ENCODE data around the gene IFRD2. TPM values are rescaled to one million over a fixed set of nuclear protein-coding genes. Genes with fewer than 3 reads are reported as not detected.
"Not testable (repeated sequence)": the region's sequence is repeated elsewhere in the genome, so short reads cannot be mapped to it uniquely, and the experiment has no call there.

IFRD2 gene
- polyA plus RNA-seq, 3 donors = 38.6 to 50.0 (median 46.7) TPM

DNA sequence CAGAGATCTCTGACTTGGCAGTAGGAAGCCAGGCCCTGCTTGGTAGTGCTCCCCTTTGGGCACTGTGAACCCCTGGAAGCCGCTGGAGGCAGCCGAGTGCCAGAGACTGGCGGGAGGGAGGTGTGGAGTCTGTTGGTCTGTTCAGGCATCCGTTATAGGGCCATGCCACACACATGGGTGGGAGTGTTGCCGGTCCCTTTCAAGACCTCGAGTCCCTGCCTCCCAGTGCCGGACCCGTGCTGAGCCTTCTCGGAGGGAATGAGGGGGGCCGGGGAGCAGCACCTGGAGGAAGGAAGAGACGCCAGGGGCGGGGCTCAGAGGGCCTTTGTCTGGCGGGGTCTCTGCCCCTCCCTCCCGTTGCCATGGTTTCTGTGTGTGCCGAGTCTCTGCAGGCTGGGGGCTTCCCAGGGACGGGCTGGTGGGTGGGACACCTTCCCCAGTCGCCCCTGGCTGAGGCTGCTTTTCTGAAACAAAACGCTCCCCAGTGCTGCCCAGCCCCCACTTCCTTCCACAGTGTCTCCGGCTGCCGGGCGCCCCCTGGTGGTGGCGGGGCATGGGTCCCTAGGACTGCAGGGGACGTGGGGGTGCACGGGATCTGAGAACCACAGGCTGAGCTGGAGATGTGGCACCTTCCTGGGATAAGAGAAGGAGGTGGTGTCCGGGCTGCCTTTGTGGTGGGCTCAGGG, 46.3 kb downstream of the IFRD2 start:
- DNase-seq (ENCODE audit: extremely low read depth in 1 of 11, low read depth in 9 of 11, low spot score in 4 of 11) = peak in 9 of 11 donors; percentile 73 to 91 (median 88)

GRCh38 chr3:50245251-50245745, 46.9 kb downstream of the IFRD2 start:
- DNase-seq (ENCODE audit: extremely low read depth in 1 of 11, low read depth in 9 of 11, low spot score in 4 of 11) = no peak

DNA sequence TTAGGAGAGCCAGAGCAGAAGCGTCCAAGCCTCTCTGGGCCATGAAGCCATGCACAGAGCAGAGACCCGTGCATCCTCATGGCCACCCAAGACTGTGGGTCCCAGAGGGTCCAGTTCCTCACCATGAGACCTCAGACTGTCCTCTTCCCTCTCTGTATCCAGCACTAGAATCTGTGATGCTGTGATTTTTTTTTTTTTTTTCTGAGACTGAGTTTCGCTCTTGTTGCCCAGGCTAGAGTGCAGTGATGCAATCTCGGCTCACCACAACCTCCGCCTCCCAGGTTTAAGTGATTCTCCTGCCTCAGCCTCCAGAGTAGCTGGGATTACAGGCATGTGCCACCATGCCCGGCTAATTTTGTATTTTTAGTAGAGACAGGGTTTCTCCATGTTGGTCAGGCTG, 47.4 kb downstream of the IFRD2 start:
- not testable (repeated sequence) for DNase-seq (ENCODE audit: extremely low read depth in 1 of 11, low read depth in 9 of 11, low spot score in 4 of 11)

GRCh38 chr3:50243543-50243895, 48.7 kb downstream of the IFRD2 start:
- no peak for DNase-seq (ENCODE audit: extremely low read depth in 1 of 11, low read depth in 9 of 11, low spot score in 4 of 11)

- no peak for DNase-seq (ENCODE audit: extremely low read depth in 1 of 11, low read depth in 9 of 11, low spot score in 4 of 11)
Measured at GRCh38 chr3:50242851-50243542, 49.2 kb downstream of the IFRD2 start.

DNA sequence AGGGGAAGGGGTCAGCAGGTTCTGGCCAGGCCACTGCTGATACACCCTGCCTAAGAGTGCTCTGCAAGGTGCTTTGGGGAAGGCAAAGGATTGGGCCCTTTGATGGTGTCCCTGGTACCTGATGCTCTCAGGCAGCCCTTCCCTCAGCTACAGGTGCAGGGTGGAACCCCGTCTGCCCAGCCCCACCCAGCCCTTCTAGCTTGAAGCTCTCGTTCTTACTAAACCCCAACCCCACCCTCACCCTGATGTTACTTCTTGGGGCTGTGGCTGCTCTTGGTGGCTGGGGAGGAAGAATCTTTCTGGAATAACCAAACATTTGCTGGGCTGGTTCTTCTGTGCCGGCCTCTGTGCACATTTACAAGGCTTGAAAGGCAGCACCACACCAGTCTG, 49.9 kb downstream of the IFRD2 start:
- no peak for DNase-seq (ENCODE audit: extremely low read depth in 1 of 11, low read depth in 9 of 11, low spot score in 4 of 11)

GRCh38 chr3:50241713-50242380, 50.4 kb downstream of the IFRD2 start:
- DNase-seq (ENCODE audit: extremely low read depth in 1 of 11, low read depth in 9 of 11, low spot score in 4 of 11) = no peak

DNA sequence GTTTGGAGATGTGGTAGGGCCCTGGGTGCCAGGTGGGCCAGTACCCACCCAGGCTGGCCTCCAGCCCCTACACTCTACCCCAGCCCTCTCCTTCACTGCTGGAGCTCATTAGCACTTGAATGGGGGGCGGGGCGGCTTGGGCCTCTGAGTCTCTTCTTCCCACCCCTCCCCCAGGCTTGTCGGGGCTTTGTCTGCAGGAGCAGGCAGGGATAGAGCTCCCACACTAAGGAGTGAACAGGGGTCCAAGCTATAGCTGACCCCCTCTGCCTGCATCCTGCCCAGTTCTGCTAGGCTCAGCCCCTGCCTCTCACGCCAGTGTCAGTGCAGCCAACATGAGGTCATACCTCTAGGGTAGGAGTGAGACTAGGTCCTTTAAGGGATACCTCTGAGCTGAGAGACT, 51.1 kb downstream of the IFRD2 start:
- DNase-seq (ENCODE audit: extremely low read depth in 1 of 11, low read depth in 9 of 11, low spot score in 4 of 11) = no peak

GRCh38 chr3:50239649-50240048, 52.6 kb downstream of the IFRD2 start:
- no peak for DNase-seq (ENCODE audit: extremely low read depth in 1 of 11, low read depth in 9 of 11, low spot score in 4 of 11)

DNA sequence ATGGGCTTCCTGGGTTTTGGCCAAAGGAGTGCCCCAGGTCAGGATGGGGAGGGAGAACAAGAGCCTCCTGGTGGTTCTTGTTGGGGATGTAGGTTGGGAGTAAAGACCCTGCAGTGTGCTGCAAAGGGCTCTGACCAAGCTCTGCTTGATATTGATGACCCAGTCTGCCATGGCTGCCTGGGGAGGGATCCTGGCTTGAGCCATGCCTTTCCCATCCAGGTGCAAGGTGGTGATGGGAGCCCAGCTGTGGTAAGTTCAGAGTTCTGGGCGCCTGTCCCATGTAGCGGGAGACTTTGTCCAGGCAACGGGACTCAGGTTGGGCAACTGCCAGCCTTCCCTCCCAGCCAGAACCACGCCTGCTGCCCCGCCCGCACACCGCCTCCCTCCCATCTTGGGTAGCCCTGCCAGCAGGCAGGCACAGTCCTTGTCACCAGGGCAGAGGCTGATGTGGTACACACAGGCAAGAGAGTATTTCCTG, 53.6 kb downstream of the IFRD2 start:
- DNase-seq (ENCODE audit: extremely low read depth in 1 of 11, low read depth in 9 of 11, low spot score in 4 of 11) = no peak

DNA sequence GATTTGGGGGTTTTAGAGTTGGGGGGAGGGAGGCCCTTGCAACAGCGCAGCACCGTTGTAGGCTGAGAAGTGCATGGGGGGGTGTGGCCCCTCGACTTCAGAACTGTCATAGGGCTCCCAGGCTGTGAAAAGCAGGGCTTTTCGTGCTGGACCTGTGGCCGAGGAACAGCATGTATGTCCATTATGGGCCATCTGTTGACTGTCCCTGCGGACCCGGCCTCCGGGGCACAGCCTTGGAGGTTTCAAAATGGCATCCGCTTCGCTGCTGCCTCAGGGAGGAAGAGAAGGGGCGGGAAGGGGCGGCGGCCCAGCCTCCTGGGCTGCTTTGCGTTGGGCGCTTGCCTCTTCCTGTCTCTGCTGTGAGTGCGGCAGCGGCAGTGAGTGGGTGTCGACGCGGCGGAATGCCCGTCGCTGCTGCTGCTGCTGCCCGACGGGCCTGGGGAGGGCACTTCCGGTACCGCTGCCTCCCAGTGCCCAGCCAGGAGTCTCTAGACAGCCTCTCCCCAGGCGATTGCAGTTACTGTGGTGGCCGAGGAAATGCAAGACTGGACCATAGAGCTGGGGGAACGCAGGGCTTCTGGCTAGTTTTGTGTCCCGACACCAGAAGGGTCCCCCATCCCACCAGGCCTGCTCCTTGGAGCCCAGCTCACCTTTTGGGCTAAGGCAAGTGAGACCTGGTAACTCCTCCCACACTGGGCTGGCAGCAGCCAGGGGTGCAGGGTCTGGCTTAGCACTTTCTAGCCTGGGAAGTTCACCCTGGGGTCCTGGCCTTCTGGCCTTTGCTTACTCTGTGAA, 54.3 kb downstream of the IFRD2 start:
- DNase-seq (ENCODE audit: extremely low read depth in 1 of 11, low read depth in 9 of 11, low spot score in 4 of 11) = peak in 4 of 11 donors; percentile 60 to 66 (median 63)

Other genes starting within 250 kb of the IFRD2 start
- 100 to 1,000 TPM; 260 to 395 (median 268) TPM for gene RBM5, start 203.5 kb downstream of the IFRD2 start, polyA plus RNA-seq (ENCODE audit: insufficient read length in 3 of 3)
- gene SEMA3F, start 137.1 kb downstream of the IFRD2 start, polyA plus RNA-seq (ENCODE audit: insufficient read length in 3 of 3) = 10 to 100 TPM; 57.6 to 81.6 (median 63.1) TPM
- gene GNAT1, start 100.8 kb downstream of the IFRD2 start, polyA plus RNA-seq (ENCODE audit: insufficient read length in 3 of 3) = not detected
- gene SLC38A3, start 87.2 kb downstream of the IFRD2 start, polyA plus RNA-seq (ENCODE audit: insufficient read length in 3 of 3) = 1 to 10 TPM; 7.2 to 7.3 (median 7.2) TPM
- gene GNAI2, start 56.2 kb downstream of the IFRD2 start, polyA plus RNA-seq (ENCODE audit: insufficient read length in 3 of 3) = 100 to 1,000 TPM; 189 to 229 (median 189) TPM
- gene SEMA3B, start 23.3 kb downstream of the IFRD2 start, polyA plus RNA-seq (ENCODE audit: insufficient read length in 3 of 3) = 100 to 1,000 TPM in 1 of 3 donors, 10 to 100 TPM in 2; 69.5 to 169 (median 95.4) TPM
- gene LSMEM2, start 13.3 kb downstream of the IFRD2 start, polyA plus RNA-seq (ENCODE audit: insufficient read length in 3 of 3) = under 1 TPM; 0.33 to 0.95 (median 0.45) TPM
- 1 to 10 TPM; 2.9 to 5.5 (median 3.2) TPM for gene HYAL3, start 7.0 kb upstream of the IFRD2 start, polyA plus RNA-seq (ENCODE audit: insufficient read length in 3 of 3)
- gene NAA80, start 7.0 kb upstream of the IFRD2 start, polyA plus RNA-seq (ENCODE audit: insufficient read length in 3 of 3) = 10 to 100 TPM in 2 of 3 donors, 1 to 10 TPM in 1; 7.2 to 12.8 (median 10.0) TPM
- 1 to 10 TPM; 6.1 to 7.4 (median 7.2) TPM for gene HYAL1, start 11.1 kb upstream of the IFRD2 start, polyA plus RNA-seq (ENCODE audit: insufficient read length in 3 of 3)
- gene HYAL2, start 30.3 kb upstream of the IFRD2 start, polyA plus RNA-seq (ENCODE audit: insufficient read length in 3 of 3) = 10 to 100 TPM; 57.0 to 86.5 (median 71.4) TPM
- gene TUSC2, start 35.8 kb upstream of the IFRD2 start, polyA plus RNA-seq (ENCODE audit: insufficient read length in 3 of 3) = 10 to 100 TPM; 23.4 to 26.4 (median 26.2) TPM
- 10 to 100 TPM; 16.4 to 22.2 (median 22.1) TPM for gene RASSF1, start 48.4 kb upstream of the IFRD2 start, polyA plus RNA-seq (ENCODE audit: insufficient read length in 3 of 3)
- 1 to 10 TPM; 2.9 to 3.9 (median 3.6) TPM for gene ZMYND10, start 53.3 kb upstream of the IFRD2 start, polyA plus RNA-seq (ENCODE audit: insufficient read length in 3 of 3)
- 10 to 100 TPM; 30.2 to 35.9 (median 30.5) TPM for gene NPRL2, start 58.3 kb upstream of the IFRD2 start, polyA plus RNA-seq (ENCODE audit: insufficient read length in 3 of 3)
- 10 to 100 TPM; 12.4 to 17.0 (median 13.4) TPM for gene CYB561D2, start 58.4 kb upstream of the IFRD2 start, polyA plus RNA-seq (ENCODE audit: insufficient read length in 3 of 3)
- gene TMEM115, start 67.1 kb upstream of the IFRD2 start, polyA plus RNA-seq (ENCODE audit: insufficient read length in 3 of 3) = 10 to 100 TPM; 29.1 to 42.9 (median 39.4) TPM
- gene CACNA2D2, start 211.2 kb upstream of the IFRD2 start, polyA plus RNA-seq (ENCODE audit: insufficient read length in 3 of 3) = 10 to 100 TPM; 14.0 to 17.2 (median 14.6) TPM

All from renal cortex interstitium (tissue), 11 donors.